GM12878 (cell line): ENCODE measurements around the gene CACNA2D2. TPM values are rescaled to one million over a fixed set of nuclear protein-coding genes. Genes with fewer than 3 reads are reported as not detected.
A peak's percentile ranks its signal among the peaks of the same experiment; 100 is the strongest.

Source experiments
- ATAC-seq: fragments of 200-7000 bp; cut with Tn5 transposase; 3 replicates; pipeline ENCODE4 v1.9.1; 2020; ENCODE audit warnings: mild to moderate bottlenecking, moderate library complexity
- BruUV-seq: library from RNA; stranded (reverse); fragments of 400-500 nt; replicated peaks from 2 replicates; lab custom pipeline; 2021; lab: Mats Ljungman, UMichigan
- CTCF ChIA-PET: fragments of 300-600 bp; sonication (Branson Sonifier 250); formaldehyde crosslinking; extraction: SDS; loops from one replicate; lab custom pipeline; 2021; ENCODE audit warnings: inconsistent platforms; lab: Yijun Ruan, JAX
- POLR2A ChIA-PET: fragments of 350-600 bp; formaldehyde crosslinking; extraction: SDS; loops from one replicate; lab custom pipeline; 2021; ENCODE audit warnings: inconsistent platforms; lab: Charles Lee
- RAD21 ChIA-PET: fragments of 300-600 bp; sonication (Branson Sonifier 250); formaldehyde crosslinking; loops from one replicate; lab custom pipeline; 2023; ENCODE audit warnings: antibody characterized with exemption; ENCODE audit not compliant: unreplicated experiment; lab: Charles Lee
- SMC1A ChIA-PET: fragments of 300-600 bp; sonication (Branson Sonifier 250); formaldehyde crosslinking; loops from one replicate; lab custom pipeline; 2023; ENCODE audit not compliant: unreplicated experiment, uncharacterized antibody; lab: Charles Lee
- DNase-seq: peaks from one replicate; pipeline ENCODE4 v3.0.0-alpha.2; 2011; ENCODE audit warnings: low read depth, low spot score
- FAIRE-seq: peaks from 3 replicates; lab custom pipeline; 2011; peaks lifted over from hg19 to GRCh38; lab: Jason Lieb, UNC
- H2AFZ ChIP-seq: 2 replicates; pipeline ENCODE4 v1.6.0; 2011; ENCODE audit warnings: low read depth, low read length, control low read depth; ENCODE audit not compliant: control insufficient read depth
- H3K27ac ChIP-seq: 2 replicates; pipeline ENCODE4 v1.5.1; 2011; ENCODE audit warnings: control low read depth; ENCODE audit not compliant: control insufficient read depth, insufficient read depth
- H3K27me3 ChIP-seq, 2 experiments: replicated peaks in 1 of 2; 2 replicates each; pipeline versions ENCODE4 v1.6.0 to v1.6.1; 2011; ENCODE audit warnings: low read length in 1 of 2; ENCODE audit not compliant: control insufficient read depth in 2 of 2, insufficient read depth in 2 of 2
- H3K36me3 ChIP-seq, 2 experiments: 2 replicates each; pipeline ENCODE4 v1.5.1; 2011; ENCODE audit warnings: low read length in 1 of 2; ENCODE audit not compliant: control insufficient read depth in 2 of 2, insufficient read depth in 2 of 2
- H3K4me1 ChIP-seq: 2 replicates; pipeline ENCODE4 v1.6.1; 2011; ENCODE audit warnings: mild to moderate bottlenecking, low read length, moderate library complexity, mixed read lengths; ENCODE audit not compliant: control insufficient read depth, insufficient read depth
- H3K4me2 ChIP-seq: 2 replicates; pipeline ENCODE4 v1.6.0; 2011; ENCODE audit warnings: control low read depth; ENCODE audit not compliant: control insufficient read depth, insufficient read depth
- H3K4me3 ChIP-seq: fragments of 200-600 bp; sonication (generic); 2 replicates; pipeline ENCODE4 v1.5.1; 2016
- H3K79me2 ChIP-seq: 2 replicates; pipeline ENCODE4 v1.6.0; 2011; ENCODE audit warnings: low read length; ENCODE audit not compliant: control insufficient read depth, insufficient read depth
- H3K9ac ChIP-seq: 2 replicates; pipeline ENCODE4 v1.8.0; 2011; ENCODE audit warnings: low read length, control low read depth, mixed read lengths; ENCODE audit not compliant: control insufficient read depth, insufficient read depth
- H3K9me3 ChIP-seq: replicated peaks from 3 replicates; pipeline ENCODE4 v1.5.1; 2011; ENCODE audit warnings: mild to moderate bottlenecking, low read length; ENCODE audit not compliant: control insufficient read depth, insufficient read depth
- H4K20me1 ChIP-seq: 2 replicates; pipeline ENCODE4 v1.6.0; 2011; ENCODE audit not compliant: control insufficient read depth, insufficient read depth
- BACH1 ChIP-seq: fragments of 450-650 bp; IDR thresholded peaks from 2 replicates; pipeline ENCODE4 v1.6.1; 2017; ENCODE audit warnings: mild to moderate bottlenecking, borderline replicate concordance
- BRCA1 ChIP-seq: IDR thresholded peaks from 2 replicates; pipeline ENCODE4 v1.6.1; 2011; ENCODE audit warnings: low read depth, low read length, improper control_type of control experiment
- CBX3 ChIP-seq: fragments of 200-600 bp; sonication (generic); IDR thresholded peaks from 2 replicates; pipeline ENCODE4 v1.6.1; 2016; ENCODE audit warnings: low read depth, borderline replicate concordance
- CHD1 ChIP-seq: IDR thresholded peaks from 2 replicates; pipeline ENCODE4 v1.6.1; 2012; ENCODE audit warnings: low read depth, low read length, improper control_type of control experiment
- CHD4 ChIP-seq: fragments of 200-600 bp; sonication (generic); IDR thresholded peaks from 2 replicates; pipeline ENCODE4 v1.6.1; 2016; ENCODE audit warnings: mild to moderate bottlenecking
- KLF5 ChIP-seq: fragments of 450-650 bp; IDR thresholded peaks from 2 replicates; pipeline ENCODE4 v1.6.1; 2014; ENCODE audit warnings: mild to moderate bottlenecking; ENCODE audit not compliant: partially characterized antibody
- LARP7 ChIP-seq: fragments of 450-650 bp; IDR thresholded peaks from 2 replicates; pipeline ENCODE4 v1.6.1; 2017; ENCODE audit warnings: mild to moderate bottlenecking
- MXI1 ChIP-seq: fragments of 150-350 bp; IDR thresholded peaks from 2 replicates; pipeline ENCODE4 v1.6.1; 2011; ENCODE audit warnings: low read depth, mild to moderate bottlenecking, inconsistent platforms, low read length, improper control_type of control experiment
- PAX5 ChIP-seq: IDR thresholded peaks from 2 replicates; pipeline ENCODE4 v1.6.1; 2011; ENCODE audit warnings: low read depth, low read length, borderline replicate concordance
- SIX5 ChIP-seq: IDR thresholded peaks from 2 replicates; pipeline ENCODE4 v1.6.1; 2011; ENCODE audit warnings: mild to moderate bottlenecking, low read depth, low read length, moderate library complexity; ENCODE audit not compliant: severe bottlenecking
- SRF ChIP-seq, 2 experiments: IDR thresholded peaks; 2 replicates each; pipeline ENCODE4 v1.6.1; 2011; ENCODE audit warnings: low read depth in 2 of 2, low read length in 2 of 2, mild to moderate bottlenecking in 1 of 2, moderate library complexity in 1 of 2
- TCF3 ChIP-seq: IDR thresholded peaks from 2 replicates; pipeline ENCODE4 v1.6.1; 2012; ENCODE audit warnings: low read depth, mild to moderate bottlenecking, low read length, borderline replicate concordance; ENCODE audit not compliant: insufficient read depth
- YBX1 ChIP-seq: fragments of 450-650 bp; IDR thresholded peaks from 2 replicates; pipeline ENCODE4 v1.6.1; 2016; ENCODE audit warnings: antibody characterized with exemption
- WGBS: methylation state at CpG from one replicate; pipeline ENCODE4 v1.1.6; 2016; ENCODE audit warnings: low lambda C conversion rate; ENCODE audit not compliant: insufficient replicate concordance, insufficient coverage; ENCODE audit errors: missing lambda C conversion rate; 5-methylcytosine and 5-hydroxymethylcytosine counted together
- in situ Hi-C: fragments of 300-500 bp; cut with MboI; formaldehyde crosslinking; loops from 9 replicates; pipeline ENCODE4 v1.14.3; 2018; ENCODE audit warnings: mixed read lengths
- intact Hi-C: fragments of 100-400 bp; cut with micrococcal nuclease; formaldehyde crosslinking; loops from one replicate; pipeline ENCODE4 v1.14.2; 2022; ENCODE audit not compliant: unreplicated experiment
- polyA plus RNA-seq, 11 experiments: library from polyadenylated mRNA; depleted of rRNA in 4 of 11; unstranded in 6 of 11; stranded (reverse) in 5 of 11; fragments of >200 nt; fragmentation: Nextera tagmentation in 4 of 11; fragmentation: Illumina TruSeq in 1 of 11; extraction: Ambion mirVana in 4 of 11; extraction: Trizol in 1 of 11; gene quantifications; 1 replicate in 1 of 11; 2 replicates in 10 of 11; pipeline versions ENCODE4 v1.2.1 to v1.2.3, GENCODE V29; 2011 to 2016; ENCODE audit warnings: inconsistent platforms in 2 of 11, missing spikeins in 2 of 11, low read depth in 1 of 11
- total RNA-seq, 4 experiments: library from RNA; depleted of rRNA in 3 of 4; stranded (reverse); fragments of >200 nt in 3 of 4; fragmentation: Illumina TruSeq in 1 of 4; extraction: Trizol in 1 of 4; gene quantifications; 2 replicates each; pipeline versions ENCODE4 v1.2.1 to v1.2.3, GENCODE V29; 2013 to 2021
- TF ChIP-seq, protein P1 (sequence below): fragments of 450-650 bp; formaldehyde crosslinking; IDR thresholded peaks from 2 replicates; pipeline ENCODE4 v1.5.0; 2022; ENCODE audit warnings: mild to moderate bottlenecking, missing genetic modification characterization
- TF ChIP-seq, protein P2 (sequence below): fragments of 450-650 bp; conservative IDR thresholded peaks from 2 replicates; pipeline ENCODE4 v1.6.1; 2017; ENCODE audit warnings: mild to moderate bottlenecking, moderate library complexity

CACNA2D2 gene
- total and polyA plus RNA-seq, 10 of the 15 experiments (the other 5 are each of a cell fraction or from before 2014, with no cell fraction given), result 0.03 to 0.07 TPM; not detected in 8

DNA sequence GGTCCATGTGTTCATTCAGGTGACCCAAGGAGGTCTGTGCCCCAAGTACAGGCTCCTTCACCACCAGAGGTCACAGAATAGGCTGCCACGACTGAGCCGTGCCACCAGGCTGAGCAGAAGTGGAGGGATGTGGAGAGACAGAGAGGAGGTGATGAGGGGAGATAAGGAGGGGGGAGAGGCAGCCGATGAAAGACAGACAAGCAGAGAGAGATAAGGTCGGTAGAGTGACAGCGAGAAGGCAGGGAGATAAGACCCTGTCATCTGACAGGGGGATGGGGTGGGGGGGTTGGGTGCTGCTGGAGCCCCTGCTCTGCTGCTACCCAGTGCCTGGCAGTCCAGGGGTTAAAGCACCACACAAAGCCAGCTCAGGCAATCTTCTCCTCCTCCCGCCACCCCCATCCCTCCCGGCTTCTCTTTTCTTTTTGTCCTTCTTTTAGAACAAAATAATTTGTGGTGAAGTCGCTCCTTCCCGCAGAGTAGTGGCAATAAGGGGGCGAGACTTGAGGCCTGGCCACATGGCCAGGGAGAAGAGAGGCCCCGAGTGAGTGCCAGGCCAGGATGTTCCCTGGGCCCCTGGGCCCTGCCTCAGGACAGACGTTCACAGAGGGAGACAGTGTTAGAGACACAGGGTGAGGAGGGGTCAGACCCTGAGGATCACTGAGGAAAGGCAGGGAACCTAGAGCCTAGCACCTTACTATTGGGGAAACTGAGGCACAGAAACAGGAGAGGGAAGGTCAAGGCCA is 67.9 kb downstream of the CACNA2D2 start:
- ATAC-seq, result peak; percentile 18; the same call in 2 of the 3 replicates
- Histone ChIP-seq H2AFZ (no peak overlapping the region), H3K27me3 (no peaks in the 10 kb centered on the region; a peak in 2 of 4 replicates), H3K79me2 (no peaks in the 10 kb centered on the region), H3K4me3 (no peak overlapping the region), H3K27ac (no peak overlapping the region), H4K20me1 (no peaks in the 10 kb centered on the region), H3K4me2 (no peak overlapping the region), H3K4me1 (no peaks in the 10 kb centered on the region), H3K36me3 (no peaks in the 10 kb centered on the region), H3K9ac (no peak overlapping the region), H3K9me3 (no peaks in the 10 kb centered on the region)
- no peak for DNase-seq
- ChIA-PET POLR2A (no interaction called here), RAD21 (interaction anchor here (1.2 kb wide), 1 partner anchor 88 kb away, joined by 3 read pairs; no protein-coding TSS in a partner anchor), SMC1A (no interaction called here), CTCF (interaction anchor here (2.0 kb wide), 1 partner anchor 107 kb away, joined by 8 read pairs; no protein-coding TSS in a partner anchor)
- BruUV-seq, result no TSS peak
- intact Hi-C loops, result loop anchor here (1.0 kb wide), 3 partner anchors 107 to 179 kb away; no protein-coding TSS in a partner anchor
- WGBS, result 18% methylated on average over 10 of the region's 12 CpGs
- TF ChIP-seq CHD1 (no peak), YBX1 (no peak), SRF (IDR thresholded peaks at IDR 0.05; ENCODE audit: low read depth in 2 of 2, low read length in 2 of 2) (no peak), SIX5 (no peak), PAX5 (no peak), BRCA1 (no peak), CHD4 (no peak), CBX3 (no peak), LARP7 (no peak), MXI1 (no peak), TCF3 (no peak), BACH1 (no peak), KLF5 (no peak)
- TF ChIP-seq, protein P1, sequence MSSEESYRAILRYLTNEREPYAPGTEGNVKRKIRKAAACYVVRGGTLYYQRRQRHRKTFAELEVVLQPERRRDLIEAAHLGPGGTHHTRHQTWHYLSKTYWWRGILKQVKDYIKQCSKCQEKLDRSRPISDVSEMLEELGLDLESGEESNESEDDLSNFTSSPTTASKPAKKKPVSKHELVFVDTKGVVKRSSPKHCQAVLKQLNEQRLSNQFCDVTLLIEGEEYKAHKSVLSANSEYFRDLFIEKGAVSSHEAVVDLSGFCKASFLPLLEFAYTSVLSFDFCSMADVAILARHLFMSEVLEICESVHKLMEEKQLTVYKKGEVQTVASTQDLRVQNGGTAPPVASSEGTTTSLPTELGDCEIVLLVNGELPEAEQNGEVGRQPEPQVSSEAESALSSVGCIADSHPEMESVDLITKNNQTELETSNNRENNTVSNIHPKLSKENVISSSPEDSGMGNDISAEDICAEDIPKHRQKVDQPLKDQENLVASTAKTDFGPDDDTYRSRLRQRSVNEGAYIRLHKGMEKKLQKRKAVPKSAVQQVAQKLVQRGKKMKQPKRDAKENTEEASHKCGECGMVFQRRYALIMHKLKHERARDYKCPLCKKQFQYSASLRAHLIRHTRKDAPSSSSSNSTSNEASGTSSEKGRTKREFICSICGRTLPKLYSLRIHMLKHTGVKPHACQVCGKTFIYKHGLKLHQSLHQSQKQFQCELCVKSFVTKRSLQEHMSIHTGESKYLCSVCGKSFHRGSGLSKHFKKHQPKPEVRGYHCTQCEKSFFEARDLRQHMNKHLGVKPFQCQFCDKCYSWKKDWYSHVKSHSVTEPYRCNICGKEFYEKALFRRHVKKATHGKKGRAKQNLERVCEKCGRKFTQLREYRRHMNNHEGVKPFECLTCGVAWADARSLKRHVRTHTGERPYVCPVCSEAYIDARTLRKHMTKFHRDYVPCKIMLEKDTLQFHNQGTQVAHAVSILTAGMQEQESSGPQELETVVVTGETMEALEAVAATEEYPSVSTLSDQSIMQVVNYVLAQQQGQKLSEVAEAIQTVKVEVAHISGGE (CRISPR knock-in tag), result no peak
- TF ChIP-seq, protein P2, sequence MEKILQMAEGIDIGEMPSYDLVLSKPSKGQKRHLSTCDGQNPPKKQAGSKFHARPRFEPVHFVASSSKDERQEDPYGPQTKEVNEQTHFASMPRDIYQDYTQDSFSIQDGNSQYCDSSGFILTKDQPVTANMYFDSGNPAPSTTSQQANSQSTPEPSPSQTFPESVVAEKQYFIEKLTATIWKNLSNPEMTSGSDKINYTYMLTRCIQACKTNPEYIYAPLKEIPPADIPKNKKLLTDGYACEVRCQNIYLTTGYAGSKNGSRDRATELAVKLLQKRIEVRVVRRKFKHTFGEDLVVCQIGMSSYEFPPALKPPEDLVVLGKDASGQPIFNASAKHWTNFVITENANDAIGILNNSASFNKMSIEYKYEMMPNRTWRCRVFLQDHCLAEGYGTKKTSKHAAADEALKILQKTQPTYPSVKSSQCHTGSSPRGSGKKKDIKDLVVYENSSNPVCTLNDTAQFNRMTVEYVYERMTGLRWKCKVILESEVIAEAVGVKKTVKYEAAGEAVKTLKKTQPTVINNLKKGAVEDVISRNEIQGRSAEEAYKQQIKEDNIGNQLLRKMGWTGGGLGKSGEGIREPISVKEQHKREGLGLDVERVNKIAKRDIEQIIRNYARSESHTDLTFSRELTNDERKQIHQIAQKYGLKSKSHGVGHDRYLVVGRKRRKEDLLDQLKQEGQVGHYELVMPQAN, result no peak
- FAIRE-seq, result no peak
- in situ Hi-C loops, result no loop called here
